C4-2B (cell line): ENCODE data around the gene KCNJ6.

Source experiments
- ZFX ChIP-seq: fragments of 450-650 bp; IDR thresholded peaks from 2 replicates; pipeline ENCODE4 v1.6.1; 2017
- TF ChIP-seq, protein P1 (sequence below): fragments of 450-650 bp; conservative IDR thresholded peaks from 2 replicates; pipeline ENCODE4 v1.5.1; 2017; ENCODE audit warnings: mild to moderate bottlenecking

DNA sequence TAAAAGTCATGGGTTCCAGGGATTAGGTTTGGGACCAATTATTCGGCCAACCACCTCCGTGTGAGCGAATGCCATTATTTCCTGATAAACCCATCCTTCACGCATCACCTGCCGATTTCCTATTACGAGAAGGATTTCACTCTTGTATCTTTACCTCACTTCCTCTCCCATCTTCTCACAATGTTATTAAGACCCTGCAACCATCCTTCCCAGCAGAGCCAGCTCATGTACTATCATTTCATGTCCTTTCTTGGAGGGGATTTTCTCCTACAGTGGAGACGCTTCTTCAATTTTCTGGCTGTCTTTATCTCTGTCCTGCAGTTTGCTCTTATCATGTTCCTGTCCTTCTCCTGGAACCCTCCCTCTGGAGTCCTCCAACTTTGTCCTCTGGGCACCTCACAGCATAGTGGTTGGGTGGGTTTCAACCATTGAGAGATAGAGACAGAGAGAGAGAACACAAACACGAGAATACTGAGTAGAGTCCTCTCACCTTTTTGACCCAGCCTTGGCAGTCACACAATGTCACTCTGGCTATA, 357.5 kb downstream of the KCNJ6 start:
- TF ChIP-seq, protein P1, sequence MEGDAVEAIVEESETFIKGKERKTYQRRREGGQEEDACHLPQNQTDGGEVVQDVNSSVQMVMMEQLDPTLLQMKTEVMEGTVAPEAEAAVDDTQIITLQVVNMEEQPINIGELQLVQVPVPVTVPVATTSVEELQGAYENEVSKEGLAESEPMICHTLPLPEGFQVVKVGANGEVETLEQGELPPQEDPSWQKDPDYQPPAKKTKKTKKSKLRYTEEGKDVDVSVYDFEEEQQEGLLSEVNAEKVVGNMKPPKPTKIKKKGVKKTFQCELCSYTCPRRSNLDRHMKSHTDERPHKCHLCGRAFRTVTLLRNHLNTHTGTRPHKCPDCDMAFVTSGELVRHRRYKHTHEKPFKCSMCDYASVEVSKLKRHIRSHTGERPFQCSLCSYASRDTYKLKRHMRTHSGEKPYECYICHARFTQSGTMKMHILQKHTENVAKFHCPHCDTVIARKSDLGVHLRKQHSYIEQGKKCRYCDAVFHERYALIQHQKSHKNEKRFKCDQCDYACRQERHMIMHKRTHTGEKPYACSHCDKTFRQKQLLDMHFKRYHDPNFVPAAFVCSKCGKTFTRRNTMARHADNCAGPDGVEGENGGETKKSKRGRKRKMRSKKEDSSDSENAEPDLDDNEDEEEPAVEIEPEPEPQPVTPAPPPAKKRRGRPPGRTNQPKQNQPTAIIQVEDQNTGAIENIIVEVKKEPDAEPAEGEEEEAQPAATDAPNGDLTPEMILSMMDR: no peak
- TF ChIP-seq ZFX: no peak
